Measurements from ENCODE around the gene FDPS. TPM values are rescaled to one million over a fixed set of nuclear protein-coding genes. Genes with fewer than 3 reads are reported as not detected.

The FDPS gene
- total RNA-seq, 1 donor from 2014 or later = 242 TPM

DNA sequence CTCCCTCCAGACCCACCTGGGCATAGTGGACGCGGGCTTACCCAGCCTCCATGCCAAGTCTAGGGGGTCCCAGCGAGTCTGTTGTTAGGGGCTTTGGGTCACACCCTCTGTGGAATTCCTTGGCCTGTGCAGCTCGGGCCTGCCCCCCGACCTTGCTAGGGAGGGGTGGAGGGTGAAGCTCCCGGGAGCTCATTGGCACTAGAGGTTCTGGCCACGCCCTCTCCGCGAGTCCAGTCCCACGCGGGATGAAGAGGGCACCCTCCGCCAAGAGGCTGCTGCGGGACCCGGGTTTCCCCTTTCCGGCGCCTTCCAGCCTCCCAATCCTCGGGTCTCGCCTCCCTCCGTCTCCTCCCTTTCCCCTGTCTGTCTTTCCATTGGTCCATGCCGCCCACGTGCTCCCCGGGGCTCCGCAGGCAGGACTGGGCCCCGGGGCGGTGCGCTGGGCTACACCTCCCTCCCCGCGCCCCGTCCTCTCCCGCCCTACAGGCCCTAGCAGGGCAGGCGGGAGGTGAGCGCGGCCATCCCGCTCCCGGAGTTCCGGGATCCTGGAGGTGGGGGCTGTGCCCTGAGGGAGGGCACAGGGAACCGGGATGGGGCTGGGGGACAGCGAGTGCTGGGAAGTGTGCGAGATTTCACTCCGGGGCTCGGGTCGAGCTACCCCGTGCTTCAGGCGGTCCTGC, 15.5 kb downstream of the FDPS start:
- no peaks in the 10 kb centered on the region for H3K27me3 Mint-ChIP-seq
- H3K4me1 Mint-ChIP-seq = peaks cover 36% of the 10 kb centered on the region
- CTCF ChIA-PET = interaction anchor here (0.7 to 5.9 kb wide), 15 partner anchors 11 to 405 kb away, joined by 3 to 79 read pairs (median 4); partner anchors contain the start of genes CLK2, ENTREP3, FDPS and THBS3
- TF ChIP-seq, protein P1, sequence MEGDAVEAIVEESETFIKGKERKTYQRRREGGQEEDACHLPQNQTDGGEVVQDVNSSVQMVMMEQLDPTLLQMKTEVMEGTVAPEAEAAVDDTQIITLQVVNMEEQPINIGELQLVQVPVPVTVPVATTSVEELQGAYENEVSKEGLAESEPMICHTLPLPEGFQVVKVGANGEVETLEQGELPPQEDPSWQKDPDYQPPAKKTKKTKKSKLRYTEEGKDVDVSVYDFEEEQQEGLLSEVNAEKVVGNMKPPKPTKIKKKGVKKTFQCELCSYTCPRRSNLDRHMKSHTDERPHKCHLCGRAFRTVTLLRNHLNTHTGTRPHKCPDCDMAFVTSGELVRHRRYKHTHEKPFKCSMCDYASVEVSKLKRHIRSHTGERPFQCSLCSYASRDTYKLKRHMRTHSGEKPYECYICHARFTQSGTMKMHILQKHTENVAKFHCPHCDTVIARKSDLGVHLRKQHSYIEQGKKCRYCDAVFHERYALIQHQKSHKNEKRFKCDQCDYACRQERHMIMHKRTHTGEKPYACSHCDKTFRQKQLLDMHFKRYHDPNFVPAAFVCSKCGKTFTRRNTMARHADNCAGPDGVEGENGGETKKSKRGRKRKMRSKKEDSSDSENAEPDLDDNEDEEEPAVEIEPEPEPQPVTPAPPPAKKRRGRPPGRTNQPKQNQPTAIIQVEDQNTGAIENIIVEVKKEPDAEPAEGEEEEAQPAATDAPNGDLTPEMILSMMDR (IDR thresholded peaks at IDR 0.05) = no peak
- intact Hi-C loops (cut with micrococcal nuclease) = loop anchor here (1.0 to 5.0 kb wide), 3 partner anchors 132 to 237 kb away; no protein-coding TSS in a partner anchor
- peak overlapping the region; percentile 78 for H3K27ac Mint-ChIP-seq
- DNase-seq (peak; percentile 81), ATAC-seq (ENCODE audit: low read depth) (peak; percentile 78)
- peak overlapping the region; percentile 88 for H3K4me3 Mint-ChIP-seq
- H3K9me3 Mint-ChIP-seq = no peaks in the 10 kb centered on the region
- H3K36me3 Mint-ChIP-seq (ENCODE audit: low read depth) = peaks cover 7% of the 10 kb centered on the region
- POLR2A ChIA-PET = interaction anchor here (0.6 to 3.3 kb wide), 17 partner anchors 11 to 535 kb away, joined by 3 to 39 read pairs (median 4); partner anchors contain the start of genes ASH1L, CLK2, FDPS and KRTCAP2

DNA sequence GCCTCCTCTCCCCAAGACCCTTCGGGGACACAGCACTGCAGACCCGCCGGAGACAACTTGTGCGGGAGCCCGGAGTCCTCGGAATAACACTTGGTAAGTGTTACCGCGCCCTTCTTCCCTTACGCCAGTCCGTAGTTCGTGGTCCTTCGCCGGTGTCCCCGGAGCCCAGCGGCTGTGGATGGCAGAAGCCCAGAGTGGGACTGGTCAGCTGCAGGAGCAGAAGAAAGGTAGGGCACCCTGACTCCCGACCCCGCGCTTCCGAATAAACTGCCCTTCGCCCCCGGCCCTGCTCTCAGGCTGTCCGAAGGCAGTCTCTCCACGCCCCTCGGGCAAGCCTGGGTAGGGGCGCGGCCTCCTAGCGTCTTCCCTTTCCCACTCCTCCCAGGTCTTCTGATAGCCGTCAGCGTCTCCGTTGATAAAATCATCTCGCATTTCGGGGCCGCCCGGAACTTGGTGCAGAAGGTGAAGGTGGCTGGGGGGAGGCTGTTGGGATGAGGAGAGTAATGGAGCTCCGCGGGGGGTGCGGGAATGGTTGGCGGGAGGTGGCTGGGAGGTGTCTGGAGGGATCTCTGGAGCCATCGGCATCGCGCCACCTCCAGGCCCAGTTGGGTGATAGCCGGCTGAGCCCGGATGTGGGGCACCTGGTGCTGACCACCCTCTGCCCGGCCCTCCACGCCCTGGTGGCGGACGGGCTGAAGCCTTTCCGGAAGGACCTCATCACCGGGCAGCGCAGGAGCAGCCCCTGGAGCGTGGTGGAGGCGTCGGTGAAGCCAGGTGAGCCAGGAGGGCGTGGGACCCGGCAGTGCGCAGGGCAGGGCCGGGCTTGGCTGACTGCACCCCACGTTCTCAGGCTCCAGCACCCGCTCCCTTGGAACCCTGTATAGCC, 16.3 kb downstream of the FDPS start:
- DNase-seq (peak; percentile 52), ATAC-seq (ENCODE audit: low read depth) (no peak)
- ChIA-PET POLR2A (interaction anchor here (0.5 to 3.3 kb wide), 5 partner anchors 17 to 230 kb away, joined by 6 to 39 read pairs (median 9); partner anchors contain the start of genes CLK2, FDPS, KRTCAP2 and SCAMP3), CTCF (interaction anchor here (1.2 to 5.9 kb wide), 6 partner anchors 10 to 184 kb away, joined by 3 to 79 read pairs (median 10); partner anchors contain the start of gene CLK2)
- peaks cover 5% of the 10 kb centered on the region for H3K36me3 Mint-ChIP-seq (ENCODE audit: low read depth)
- TF ChIP-seq, protein P1 (IDR thresholded peaks at IDR 0.05) = no peak
- no peaks in the 10 kb centered on the region for H3K27me3 Mint-ChIP-seq
- H3K27ac Mint-ChIP-seq = peak overlapping the region; percentile 78
- H3K9me3 Mint-ChIP-seq = no peaks in the 10 kb centered on the region
- H3K4me1 Mint-ChIP-seq = peaks cover 29% of the 10 kb centered on the region
- intact Hi-C loops (cut with micrococcal nuclease) = loop anchor here (1.0 to 5.0 kb wide), 3 partner anchors 133 to 238 kb away; no protein-coding TSS in a partner anchor
- peak overlapping the region; percentile 88 for H3K4me3 Mint-ChIP-seq

DNA sequence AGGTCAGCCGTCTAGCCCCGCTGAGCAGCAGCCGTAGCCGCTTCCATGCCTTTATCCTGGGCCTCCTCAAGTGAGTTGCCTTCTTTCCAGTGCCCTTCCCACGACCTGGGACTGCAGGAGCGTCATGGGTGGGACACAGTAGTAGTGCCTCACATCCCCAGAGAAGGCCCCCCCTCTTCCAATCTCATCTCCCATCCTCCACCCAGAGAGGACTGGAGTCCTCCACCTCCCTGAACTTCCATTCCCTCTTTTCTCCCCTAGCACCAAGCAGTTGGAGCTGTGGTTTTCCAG, 16.9 kb downstream of the FDPS start:
- peaks cover 11% of the 10 kb centered on the region for H3K36me3 Mint-ChIP-seq (ENCODE audit: low read depth)
- peaks cover 23% of the 10 kb centered on the region for H3K4me1 Mint-ChIP-seq
- DNase-seq (no peak), ATAC-seq (ENCODE audit: low read depth) (no peak)
- ChIA-PET CTCF (interaction anchor here (3.0 to 5.9 kb wide), 2 partner anchors 74 to 75 kb away, joined by 9 to 79 read pairs; no protein-coding TSS in a partner anchor), POLR2A (interaction anchor here (0.5 to 3.0 kb wide), 2 partner anchors 153 to 230 kb away, joined by 6 to 9 read pairs; partner anchors contain the start of gene KRTCAP2)
- no peak overlapping the region for H3K27ac Mint-ChIP-seq
- TF ChIP-seq, protein P1 (IDR thresholded peaks at IDR 0.05) = no peak
- no peaks in the 10 kb centered on the region for H3K9me3 Mint-ChIP-seq
- peak overlapping the region; percentile 88 for H3K4me3 Mint-ChIP-seq
- H3K27me3 Mint-ChIP-seq = no peaks in the 10 kb centered on the region
- intact Hi-C loops (cut with micrococcal nuclease) = no loop called here

DNA sequence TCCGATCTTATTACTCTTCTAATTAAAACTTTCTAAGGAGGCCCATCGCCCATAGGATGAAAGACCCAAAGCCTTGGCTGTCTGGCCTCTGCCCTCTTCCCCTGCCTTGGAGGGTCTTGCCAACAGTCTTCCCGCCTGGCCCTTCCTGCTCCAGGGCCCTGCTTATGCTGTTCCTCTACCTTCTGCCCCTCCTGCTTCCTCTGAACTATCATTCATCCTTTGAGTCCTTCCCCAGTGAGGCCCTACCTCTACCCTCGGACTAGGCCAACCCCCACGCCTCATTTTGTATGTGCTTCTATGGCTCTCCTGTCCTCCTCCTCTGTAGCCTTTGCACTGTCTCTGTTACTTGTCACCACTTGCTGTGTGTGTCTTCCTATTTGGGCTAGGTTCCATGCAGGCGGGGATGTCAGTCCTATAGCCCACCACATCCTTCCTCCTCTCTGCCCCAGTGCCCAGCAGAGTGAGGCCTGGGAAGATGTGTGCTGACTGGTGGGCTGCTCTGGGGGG, 17.4 kb downstream of the FDPS start:
- no peak for DNase-seq
- intact Hi-C loops (cut with micrococcal nuclease) = no loop called here
- POLR2A ChIA-PET = no interaction called here

More for the DNA sequence above, 17.4 kb downstream of the FDPS start:
- TF ChIP-seq, protein P1 (IDR thresholded peaks at IDR 0.05) = no peak
- peak overlapping the region; percentile 67 for H3K4me3 Mint-ChIP-seq
- no peaks in the 10 kb centered on the region for H3K9me3 Mint-ChIP-seq
- peak overlapping the region; percentile 36 for H3K27ac Mint-ChIP-seq
- ATAC-seq (ENCODE audit: low read depth) = no peak
- CTCF ChIA-PET = interaction anchor here (3.0 kb wide), 1 partner anchor 75 kb away, joined by 9 read pairs; no protein-coding TSS in a partner anchor
- peaks cover 16% of the 10 kb centered on the region for H3K36me3 Mint-ChIP-seq (ENCODE audit: low read depth)
- H3K4me1 Mint-ChIP-seq = peaks cover 18% of the 10 kb centered on the region
- H3K27me3 Mint-ChIP-seq = no peaks in the 10 kb centered on the region
